SIG-M5 treated with dmso at 0.1 percent for 504 hours (cell line): Measurements from ENCODE around the gene SVEP1.
A peak's percentile ranks its signal among the peaks of the same experiment; 100 is the strongest.
"Not testable (repeated sequence)": the region's sequence is repeated elsewhere in the genome, so short reads cannot be mapped to it uniquely, and the experiment has no call there.

ENCODE experiments used
- DNase-seq: peaks from one replicate; lab custom pipeline; 2025; ENCODE audit not compliant: unreplicated experiment; lab: John Stamatoyannopoulos, UW

SVEP1 gene

GRCh38 chr9:110579034-110579861, at the start of gene SVEP1:
SVEP1 (minus strand) TSS chr9:110579741; CDS start chr9:110579543, 198 bp downstream.
- DNase-seq = no peak

- DNase-seq = no peak
Observed at GRCh38 chr9:110626101-110626829, 46.7 kb upstream of the SVEP1 start.

DNA sequence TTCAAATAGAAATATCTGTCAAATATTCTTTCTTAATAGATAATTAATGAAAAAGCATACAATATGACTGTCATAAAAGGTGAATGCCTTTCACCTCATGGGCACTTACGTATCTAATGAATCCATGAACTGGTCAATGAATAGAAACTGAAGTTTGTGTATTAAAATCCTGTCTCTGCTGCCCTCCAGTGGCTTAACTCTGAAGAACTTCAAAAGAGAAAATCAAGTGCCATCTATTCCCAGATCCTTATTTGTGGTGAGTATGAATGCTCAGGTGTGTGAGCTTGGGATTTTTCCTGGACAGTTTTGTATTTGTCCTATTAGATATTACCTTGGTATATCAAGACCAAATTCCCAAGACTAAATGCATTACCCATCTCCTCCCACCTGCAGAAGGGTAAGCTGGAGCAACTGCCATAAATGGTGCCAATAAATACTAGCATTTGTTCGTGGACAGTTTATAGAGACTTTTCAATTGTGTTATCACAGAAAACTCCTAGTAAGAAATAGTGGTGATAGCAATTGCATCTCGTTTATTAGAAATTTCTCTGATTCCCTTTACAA, 44.0 kb upstream of the SVEP1 start:
- DNase-seq = peak; percentile 28

DNA sequence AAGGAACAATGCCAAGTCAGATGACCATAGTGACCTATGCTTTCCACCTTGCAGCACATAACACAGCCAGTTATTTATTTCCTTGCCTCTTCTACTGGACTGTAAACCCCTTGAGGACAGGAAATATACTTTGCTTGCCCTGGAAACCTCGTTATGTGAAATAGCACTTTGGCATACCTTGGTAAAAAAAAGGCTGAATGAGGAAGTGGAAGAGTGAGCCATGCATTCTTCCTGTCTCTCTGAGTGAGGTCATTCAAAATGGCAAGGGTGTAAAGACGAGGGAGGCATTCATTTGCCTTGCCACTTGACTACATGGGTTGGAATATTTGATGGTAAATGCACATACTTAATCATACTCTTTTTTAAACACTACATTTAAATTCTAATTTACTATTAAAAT, 42.8 kb upstream of the SVEP1 start:
- DNase-seq = no peak

DNA sequence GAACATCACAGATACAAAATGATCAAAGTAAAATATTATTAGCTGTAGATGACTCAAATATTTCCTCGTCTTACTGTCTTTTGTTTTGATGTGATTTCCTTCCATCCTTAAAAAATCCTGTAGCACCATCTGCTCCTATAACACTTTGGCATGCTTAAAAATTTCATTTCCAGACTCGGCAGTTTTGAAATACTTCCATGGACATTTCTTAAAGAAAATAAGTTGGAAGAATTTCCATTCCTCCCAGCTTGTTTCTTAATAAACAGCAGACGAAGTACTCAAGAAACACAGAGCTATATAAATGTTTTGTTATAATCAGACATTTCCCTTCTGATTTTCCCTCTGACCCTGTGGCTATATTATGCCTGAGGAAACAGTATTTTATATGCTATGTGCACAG, 41.2 kb upstream of the SVEP1 start:
- DNase-seq = no peak

DNA sequence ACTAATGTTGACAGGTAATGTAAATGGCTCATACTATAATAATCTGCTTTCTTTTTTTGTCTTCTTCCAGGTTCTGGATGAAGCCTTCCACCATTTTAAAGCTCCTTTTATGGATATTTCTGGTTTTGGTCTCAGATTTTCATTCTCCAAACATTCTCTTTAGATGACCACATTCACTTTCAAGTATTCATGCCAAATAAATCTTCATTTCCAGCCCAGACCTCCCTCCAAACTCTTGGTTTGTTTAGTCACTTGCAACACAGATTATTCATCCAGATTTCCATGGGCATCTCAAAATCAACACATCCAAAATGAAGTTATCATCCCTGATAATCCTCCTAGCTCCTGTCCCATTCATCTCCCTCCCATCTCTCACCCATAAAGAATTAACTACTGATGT, 40.3 kb upstream of the SVEP1 start:
- no peak for DNase-seq

GRCh38 chr9:110615498-110615897, 36.0 kb upstream of the SVEP1 start:
- DNase-seq = no peak

GRCh38 chr9:110614576-110614975, 35.0 kb upstream of the SVEP1 start:
- not testable (repeated sequence) for DNase-seq

DNA sequence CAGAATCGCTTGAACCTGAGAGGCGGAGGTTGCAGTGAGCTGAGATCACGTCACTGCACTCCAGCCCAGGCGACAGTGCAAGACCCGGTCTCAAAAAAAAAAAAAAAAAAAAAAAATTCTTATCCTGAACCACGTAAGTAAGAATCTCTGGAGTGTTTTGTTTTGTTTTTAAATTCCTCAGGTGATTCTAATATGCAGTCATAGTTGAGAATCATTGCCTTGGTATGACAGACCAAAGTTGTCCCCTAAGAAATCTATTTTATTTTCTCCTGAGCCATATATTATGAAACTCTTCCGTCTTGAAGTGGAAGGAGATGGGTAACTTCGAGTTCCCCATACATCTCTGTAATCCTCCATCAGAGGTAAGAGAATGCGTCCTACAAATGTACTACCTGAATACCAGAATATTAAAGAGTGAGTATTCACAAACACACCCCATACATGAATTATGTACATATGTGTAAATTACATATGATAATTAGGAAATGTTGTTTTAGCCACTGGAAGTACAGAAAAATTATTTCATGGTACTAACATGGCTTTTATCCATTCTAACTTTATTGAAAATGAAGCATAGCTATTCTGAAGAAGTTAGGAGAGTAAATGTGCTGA, 26.7 kb upstream of the SVEP1 start:
- DNase-seq = no peak

- no peak for DNase-seq
Observed at GRCh38 chr9:110605565-110605964, 26.0 kb upstream of the SVEP1 start.

GRCh38 chr9:110604171-110604601, 24.6 kb upstream of the SVEP1 start:
- DNase-seq = no peak

- no peak for DNase-seq
Observed at GRCh38 chr9:110602281-110602680, 22.7 kb upstream of the SVEP1 start.

DNA sequence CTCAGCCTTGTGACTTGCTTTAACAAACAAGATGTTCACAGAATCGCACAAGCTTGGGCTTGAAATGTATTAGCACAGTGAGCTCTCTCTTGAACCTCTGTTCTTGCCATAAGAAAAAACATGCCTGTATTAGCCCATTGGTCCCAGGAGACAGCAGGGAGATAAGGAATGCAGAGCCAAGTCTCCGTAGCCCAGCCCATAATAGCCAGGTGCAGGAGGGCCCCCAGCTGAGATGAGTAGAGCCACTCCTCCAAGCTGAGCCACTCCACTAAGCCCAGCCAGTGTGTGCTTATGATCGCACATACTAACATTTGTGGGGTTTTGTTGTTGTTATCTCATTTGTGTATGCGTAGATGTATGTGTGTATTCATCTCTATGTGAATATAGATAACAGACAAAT, 21.6 kb upstream of the SVEP1 start:
- no peak for DNase-seq

- peak; percentile 1 for DNase-seq
Observed at GRCh38 chr9:110599468-110599867, 19.9 kb upstream of the SVEP1 start.

GRCh38 chr9:110592044-110592830, 12.7 kb upstream of the SVEP1 start:
- no peak for DNase-seq

DNA sequence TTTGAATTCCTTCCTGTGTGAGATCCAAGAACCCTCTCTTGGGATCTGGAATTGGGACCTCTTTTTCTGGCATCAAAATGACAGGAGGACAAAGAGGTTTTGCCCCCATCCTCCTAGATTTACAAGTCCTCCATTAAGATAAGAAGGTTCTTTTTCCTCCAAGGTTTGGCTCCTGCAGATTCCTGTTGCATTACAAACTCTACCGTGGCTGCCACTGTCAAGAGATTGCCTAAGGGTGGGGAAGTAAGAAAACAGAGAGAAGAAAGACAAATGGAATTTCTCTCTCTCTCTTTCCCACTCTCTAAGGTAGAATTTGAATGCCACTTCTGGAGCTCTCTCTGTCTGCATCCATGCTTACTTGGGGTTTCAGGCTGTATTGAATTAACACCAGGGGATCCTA, 12.0 kb upstream of the SVEP1 start:
- no peak for DNase-seq

GRCh38 chr9:110590816-110591215, 11.3 kb upstream of the SVEP1 start:
- DNase-seq = no peak

DNA sequence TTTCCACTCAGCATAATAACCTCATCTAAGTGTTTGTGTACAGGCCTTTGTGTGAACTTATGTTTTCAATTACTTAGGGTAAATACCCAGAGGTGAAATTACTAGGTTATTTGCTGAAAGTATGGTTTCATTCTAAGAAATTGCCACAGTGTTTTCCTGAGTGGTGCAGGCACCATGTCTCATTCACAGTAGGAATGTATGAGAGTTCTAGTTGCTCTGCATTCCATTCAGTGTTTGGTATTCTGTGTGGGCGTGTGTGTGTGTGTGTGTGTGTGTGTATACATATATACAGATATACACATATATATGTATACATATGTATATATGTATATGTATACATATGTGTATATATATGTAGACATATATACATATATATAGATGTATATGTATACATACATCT, 8.8 kb upstream of the SVEP1 start:
- DNase-seq = no peak

GRCh38 chr9:110583237-110583636, 3.7 kb upstream of the SVEP1 start:
- peak; percentile 0 for DNase-seq

- no peak for DNase-seq
Observed at GRCh38 chr9:110582156-110582555, 2.6 kb upstream of the SVEP1 start.

- no peak for DNase-seq
Observed at GRCh38 chr9:110580850-110581249, 1.3 kb upstream of the SVEP1 start.
